ENCODE measurements around the gene KIF20A. TPM values are rescaled to one million over a fixed set of nuclear protein-coding genes. Genes with fewer than 3 reads are reported as not detected.

KIF20A gene
- polyA plus RNA-seq, 1 of the 3 experiments (the other 2 are of a cell fraction): 16.0 TPM

Other genes starting within 250 kb of the KIF20A start
- 13.0 and 18.2 TPM in 2 replicates for gene FAM13B, start 146.0 kb upstream of the KIF20A start, polyA plus RNA-seq (2012; rRNA removed)
- gene WNT8A, start 95.1 kb upstream of the KIF20A start, polyA plus RNA-seq (2012; rRNA removed): not detected in 2 replicates
- 3.7 and 4.1 TPM in 2 replicates for gene NME5, start 39.7 kb upstream of the KIF20A start, polyA plus RNA-seq (2012; rRNA removed)
- 46.2 and 64.4 TPM in 2 replicates for gene BRD8, start 482 bp upstream of the KIF20A start, polyA plus RNA-seq (2012; rRNA removed)
- gene CDC23, start 34.2 kb downstream of the KIF20A start, polyA plus RNA-seq (2012; rRNA removed): 20.2 and 31.5 TPM in 2 replicates
- gene GFRA3, start 95.5 kb downstream of the KIF20A start, polyA plus RNA-seq (2012; rRNA removed): 0.11 and 0.15 TPM in 2 replicates
- 4.9 and 5.2 TPM in 2 replicates for gene CDC25C, start 152.7 kb downstream of the KIF20A start, polyA plus RNA-seq (2012; rRNA removed)
- 14.5 and 18.7 TPM in 2 replicates for gene FAM53C, start 159.2 kb downstream of the KIF20A start, polyA plus RNA-seq (2012; rRNA removed)
- 22.4 and 24.5 TPM in 2 replicates for gene KDM3B, start 173.6 kb downstream of the KIF20A start, polyA plus RNA-seq (2012; rRNA removed)

Measured in SK-N-SH (cell line).